Measurements from ENCODE around the gene POLR2H.

The POLR2H gene

DNA sequence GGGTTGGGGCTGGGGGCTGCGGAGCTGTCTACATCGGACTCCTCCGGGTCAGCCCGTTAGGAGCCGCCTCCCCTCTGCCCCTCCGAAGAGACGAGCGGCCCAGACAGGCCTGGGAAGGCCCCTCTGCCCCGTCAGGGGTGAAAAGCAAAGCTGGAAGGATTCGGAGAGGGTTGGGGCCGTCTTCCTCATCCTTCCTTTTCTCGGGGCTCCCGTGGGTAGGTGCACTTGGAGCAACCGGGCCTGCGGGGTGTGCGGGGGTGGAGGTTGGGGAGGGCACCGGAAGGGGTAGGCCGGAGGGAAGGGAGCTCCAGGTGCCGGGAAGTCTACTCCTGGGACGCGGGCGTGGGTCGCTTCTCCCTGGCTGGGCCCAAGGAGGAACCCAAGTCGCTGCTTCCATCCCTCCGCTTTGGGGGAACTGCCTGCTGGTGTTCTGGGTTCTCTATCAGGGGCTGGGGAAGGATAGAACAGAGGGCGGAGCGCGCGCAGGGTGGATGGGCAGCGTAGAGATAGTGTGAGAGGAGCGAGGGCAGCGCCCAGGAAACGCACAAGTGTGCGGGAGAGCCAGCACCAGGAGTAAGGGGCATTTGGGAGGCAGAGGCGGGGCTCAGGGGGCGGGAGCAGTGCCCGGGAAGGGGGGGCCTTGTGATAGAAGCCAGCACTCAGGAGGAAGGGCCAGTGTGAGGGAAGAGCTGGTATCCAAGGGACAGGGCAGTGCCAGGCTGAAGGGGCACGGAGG, 590 bp downstream of the POLR2H start:
- Histone ChIP-seq H3K27ac (ENCODE audit: low read depth, low read length) (peak overlapping the region; percentile 100), H3K4me1 (ENCODE audit: control insufficient read depth, insufficient read depth, low read length) (peaks cover 13% of the 10 kb centered on the region), H3K27me3 (ENCODE audit: control insufficient read depth, insufficient read depth, low read length) (peaks cover 17% of the 10 kb centered on the region), H3K9me3 (ENCODE audit: control insufficient read depth, insufficient read depth, low read length) (no peaks in the 10 kb centered on the region), H3K9ac (ENCODE audit: low read depth, low read length) (peak overlapping the region; percentile 55), H3K4me3 (ENCODE audit: low read depth, low read length) (peak overlapping the region; percentile 95), H3K36me3 (ENCODE audit: control insufficient read depth, insufficient read depth, low read length) (peaks cover 35% of the 10 kb centered on the region)

DNA sequence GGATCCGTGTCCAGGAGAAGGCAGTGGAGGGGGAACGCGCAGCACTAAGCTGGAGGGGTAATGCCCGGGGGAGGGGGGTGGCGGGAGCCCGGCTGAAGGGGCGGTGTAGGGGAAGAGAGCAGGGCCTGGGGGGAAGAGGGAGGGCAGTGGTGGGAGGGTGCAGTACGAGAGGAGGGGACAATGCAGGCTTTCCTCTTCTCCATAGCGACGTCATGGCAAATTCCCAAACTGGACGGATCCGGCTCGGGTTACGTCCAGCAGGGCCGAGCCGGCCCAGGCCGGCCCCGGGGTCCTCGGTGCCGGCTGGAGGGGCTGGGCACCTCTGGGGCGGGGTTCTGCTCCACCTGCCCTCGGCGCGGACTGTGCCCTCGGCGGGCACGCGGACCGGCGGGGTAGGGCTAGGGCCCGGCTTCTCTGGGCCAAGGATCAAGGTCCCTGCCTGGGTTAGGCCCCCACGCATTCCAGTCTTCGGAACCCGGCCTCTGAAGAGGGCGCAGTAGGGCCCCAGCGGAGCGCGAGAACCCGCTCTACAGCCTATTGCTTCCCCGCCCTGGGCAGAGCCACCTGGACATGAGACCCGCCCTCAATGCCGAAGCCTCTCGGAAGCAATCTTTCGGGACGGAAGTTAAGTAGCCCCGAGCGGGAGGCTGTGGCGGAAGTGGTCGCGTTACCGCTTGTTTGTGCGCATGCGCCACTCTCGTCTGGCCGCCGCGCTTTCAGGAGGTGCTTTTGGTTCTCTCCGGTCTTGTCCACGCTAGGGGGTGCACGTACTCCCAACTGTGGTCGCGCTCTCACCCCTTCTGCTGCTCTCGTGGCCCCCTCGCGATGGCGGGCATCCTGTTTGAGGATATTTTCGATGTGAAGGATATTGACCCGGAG, 1.4 kb downstream of the POLR2H start:
- peak overlapping the region; percentile 100 for H3K27ac ChIP-seq (ENCODE audit: low read depth, low read length)
- H3K9ac ChIP-seq (ENCODE audit: low read depth, low read length), result peak overlapping the region; percentile 91
- H3K4me1 ChIP-seq (ENCODE audit: control insufficient read depth, insufficient read depth, low read length), result peaks cover 13% of the 10 kb centered on the region
- peaks cover 37% of the 10 kb centered on the region for H3K36me3 ChIP-seq (ENCODE audit: control insufficient read depth, insufficient read depth, low read length)
- H3K9me3 ChIP-seq (ENCODE audit: control insufficient read depth, insufficient read depth, low read length), result no peaks in the 10 kb centered on the region
- peak overlapping the region; percentile 95 for H3K4me3 ChIP-seq (ENCODE audit: low read depth, low read length)
- H3K27me3 ChIP-seq (ENCODE audit: control insufficient read depth, insufficient read depth, low read length), result peaks cover 17% of the 10 kb centered on the region

DNA sequence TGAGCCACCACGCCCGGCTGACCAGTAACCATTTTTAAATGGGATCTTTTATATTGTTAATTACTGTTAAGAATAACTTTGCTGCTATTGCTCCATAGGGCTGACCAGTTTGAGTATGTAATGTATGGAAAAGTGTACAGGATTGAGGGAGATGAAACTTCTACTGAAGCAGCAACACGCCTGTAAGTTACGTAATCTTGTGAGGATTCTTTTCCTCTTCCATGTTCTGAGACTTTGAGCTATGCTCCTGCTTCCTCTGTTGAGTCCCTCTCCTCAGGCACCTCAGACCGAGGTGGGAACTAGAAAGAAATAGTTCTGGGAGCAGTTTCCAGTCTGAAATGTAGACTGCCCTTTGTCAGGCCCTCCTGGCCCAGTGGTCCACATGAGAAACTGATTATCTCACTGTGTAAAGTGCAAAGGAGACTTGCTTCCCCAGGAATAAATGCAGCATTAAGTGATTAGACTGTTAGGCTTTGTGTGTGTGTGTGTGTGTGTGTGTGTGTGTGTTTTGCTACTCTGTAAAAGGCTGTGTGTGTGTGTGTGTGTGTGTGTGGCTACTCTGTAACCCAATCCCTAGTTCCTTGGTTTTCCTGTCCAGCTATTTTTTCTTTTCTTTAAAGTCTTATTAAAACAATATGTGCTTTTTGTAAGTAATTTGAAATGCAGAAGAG, 5.2 kb downstream of the POLR2H start:
- no peak overlapping the region for H3K9ac ChIP-seq (ENCODE audit: low read depth, low read length)
- no peak overlapping the region for H3K27ac ChIP-seq (ENCODE audit: low read depth, low read length)
- no peaks in the 10 kb centered on the region for H3K27me3 ChIP-seq (ENCODE audit: control insufficient read depth, insufficient read depth, low read length)
- H3K4me1 ChIP-seq (ENCODE audit: control insufficient read depth, insufficient read depth, low read length), result peaks cover 11% of the 10 kb centered on the region
- no peak overlapping the region for H3K4me3 ChIP-seq (ENCODE audit: low read depth, low read length)
- H3K9me3 ChIP-seq (ENCODE audit: control insufficient read depth, insufficient read depth, low read length), result no peaks in the 10 kb centered on the region
- H3K36me3 ChIP-seq (ENCODE audit: control insufficient read depth, insufficient read depth, low read length), result peaks cover 50% of the 10 kb centered on the region

GRCh38 chr3:184368116-184368515, 6.6 kb downstream of the POLR2H start:
- no peak overlapping the region for H3K27ac ChIP-seq (ENCODE audit: low read depth, low read length)
- no peaks in the 10 kb centered on the region for H3K9me3 ChIP-seq (ENCODE audit: control insufficient read depth, insufficient read depth, low read length)
- H3K4me1 ChIP-seq (ENCODE audit: control insufficient read depth, insufficient read depth, low read length), result peaks cover 15% of the 10 kb centered on the region
- H3K36me3 ChIP-seq (ENCODE audit: control insufficient read depth, insufficient read depth, low read length), result peaks cover 50% of the 10 kb centered on the region
- H3K27me3 ChIP-seq (ENCODE audit: control insufficient read depth, insufficient read depth, low read length), result no peaks in the 10 kb centered on the region
- H3K4me3 ChIP-seq (ENCODE audit: low read depth, low read length), result no peak overlapping the region
- no peak overlapping the region for H3K9ac ChIP-seq (ENCODE audit: low read depth, low read length)

- Histone ChIP-seq H3K4me3 (ENCODE audit: low read depth, low read length) (no peak overlapping the region), H3K27ac (ENCODE audit: low read depth, low read length) (no peak overlapping the region), H3K9ac (ENCODE audit: low read depth, low read length) (no peak overlapping the region), H3K36me3 (ENCODE audit: control insufficient read depth, insufficient read depth, low read length) (peaks cover 50% of the 10 kb centered on the region), H3K27me3 (ENCODE audit: control insufficient read depth, insufficient read depth, low read length) (no peaks in the 10 kb centered on the region; the same call in 1 of the 2 replicates), H3K4me1 (ENCODE audit: control insufficient read depth, insufficient read depth, low read length) (peaks cover 15% of the 10 kb centered on the region), H3K9me3 (ENCODE audit: control insufficient read depth, insufficient read depth, low read length) (no peaks in the 10 kb centered on the region)
Observed at GRCh38 chr3:184368586-184369183, 7.2 kb downstream of the POLR2H start.

- H3K27ac ChIP-seq (ENCODE audit: low read depth, low read length), result peak overlapping the region; percentile 62
- H3K27me3 ChIP-seq (ENCODE audit: control insufficient read depth, insufficient read depth, low read length), result peaks cover 10% of the 10 kb centered on the region; the same call in 1 of the 2 replicates
- H3K4me3 ChIP-seq (ENCODE audit: low read depth, low read length), result no peak overlapping the region
- peaks cover 25% of the 10 kb centered on the region for H3K4me1 ChIP-seq (ENCODE audit: control insufficient read depth, insufficient read depth, low read length)
- H3K9me3 ChIP-seq (ENCODE audit: control insufficient read depth, insufficient read depth, low read length), result no peaks in the 10 kb centered on the region
- H3K9ac ChIP-seq (ENCODE audit: low read depth, low read length), result no peak overlapping the region
- peaks cover 33% of the 10 kb centered on the region for H3K36me3 ChIP-seq (ENCODE audit: control insufficient read depth, insufficient read depth, low read length)
Observed at GRCh38 chr3:184371570-184372018, 10.1 kb downstream of the POLR2H start.

- H3K9ac ChIP-seq (ENCODE audit: low read depth, low read length), result no peak overlapping the region
- H3K4me3 ChIP-seq (ENCODE audit: low read depth, low read length), result no peak overlapping the region
- H3K27me3 ChIP-seq (ENCODE audit: control insufficient read depth, insufficient read depth, low read length), result peaks cover 17% of the 10 kb centered on the region; the same call in 1 of the 2 replicates
- no peaks in the 10 kb centered on the region for H3K9me3 ChIP-seq (ENCODE audit: control insufficient read depth, insufficient read depth, low read length)
- no peak overlapping the region for H3K27ac ChIP-seq (ENCODE audit: low read depth, low read length)
- peaks cover 26% of the 10 kb centered on the region for H3K36me3 ChIP-seq (ENCODE audit: control insufficient read depth, insufficient read depth, low read length)
- peaks cover 27% of the 10 kb centered on the region for H3K4me1 ChIP-seq (ENCODE audit: control insufficient read depth, insufficient read depth, low read length)
Observed at GRCh38 chr3:184372296-184372821, 10.8 kb downstream of the POLR2H start.

DNA sequence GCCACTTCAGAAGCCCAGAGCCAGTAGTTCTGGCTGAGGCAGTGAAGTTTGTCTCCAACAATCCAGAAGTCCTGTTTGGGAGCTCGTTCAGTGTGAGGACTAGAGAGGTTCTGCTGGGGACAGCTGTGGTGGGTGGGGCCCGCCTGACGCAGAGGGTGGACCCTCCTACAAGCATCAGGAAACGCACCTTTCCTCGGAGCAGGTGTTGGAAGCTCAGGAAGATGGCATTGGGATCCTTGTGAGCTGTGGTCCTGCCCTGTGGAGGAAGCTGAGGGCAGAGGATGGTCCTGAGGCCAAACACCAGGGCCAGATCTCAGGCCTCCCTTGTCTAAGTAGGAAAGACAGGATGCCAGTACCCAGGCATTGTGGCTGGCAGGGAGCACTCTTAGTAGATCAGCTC, 11.4 kb downstream of the POLR2H start:
- Histone ChIP-seq H3K36me3 (ENCODE audit: control insufficient read depth, insufficient read depth, low read length) (peaks cover 22% of the 10 kb centered on the region), H3K9me3 (ENCODE audit: control insufficient read depth, insufficient read depth, low read length) (no peaks in the 10 kb centered on the region), H3K27ac (ENCODE audit: low read depth, low read length) (no peak overlapping the region), H3K4me1 (ENCODE audit: control insufficient read depth, insufficient read depth, low read length) (peaks cover 33% of the 10 kb centered on the region), H3K4me3 (ENCODE audit: low read depth, low read length) (no peak overlapping the region), H3K27me3 (ENCODE audit: control insufficient read depth, insufficient read depth, low read length) (peaks cover 23% of the 10 kb centered on the region), H3K9ac (ENCODE audit: low read depth, low read length) (no peak overlapping the region)

- Histone ChIP-seq H3K27ac (ENCODE audit: low read depth, low read length) (no peak overlapping the region), H3K9me3 (ENCODE audit: control insufficient read depth, insufficient read depth, low read length) (no peaks in the 10 kb centered on the region), H3K27me3 (ENCODE audit: control insufficient read depth, insufficient read depth, low read length) (peaks cover 28% of the 10 kb centered on the region)
Observed at GRCh38 chr3:184373422-184373821, 11.9 kb downstream of the POLR2H start.

DNA sequence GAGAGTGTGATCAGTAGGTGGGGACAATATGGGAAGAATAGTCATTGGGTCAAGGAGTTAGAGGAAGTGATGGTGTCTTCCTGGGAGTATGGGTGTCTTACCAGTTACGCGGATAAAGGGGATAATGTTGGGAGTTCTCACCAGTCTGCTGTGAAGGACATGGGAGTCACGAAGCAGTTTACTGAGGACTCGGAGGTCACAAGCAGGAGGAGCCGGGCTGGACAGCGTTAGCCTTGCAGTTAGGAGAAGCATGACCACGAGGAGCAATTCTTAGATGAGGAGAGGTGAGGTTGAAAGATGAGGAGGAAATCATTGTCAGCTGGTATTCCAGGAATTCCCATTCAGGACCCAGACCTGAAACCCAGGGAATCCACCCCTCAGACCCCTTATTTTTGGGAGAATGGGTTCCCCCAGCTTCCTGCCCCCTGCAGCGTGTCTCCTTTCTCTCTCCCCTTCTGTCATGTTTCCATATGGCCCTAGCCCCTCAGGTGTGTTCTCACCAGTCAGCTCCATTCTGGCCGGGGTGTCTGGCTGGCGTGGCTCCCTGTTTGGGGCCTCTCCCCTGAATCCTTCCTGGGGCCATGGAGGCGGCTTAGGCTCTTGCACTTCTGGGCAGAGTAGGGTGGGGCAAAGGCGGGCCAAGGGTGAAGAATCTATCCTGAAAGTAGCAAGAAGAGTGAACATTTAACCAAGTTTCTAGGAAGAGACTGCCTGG, 14.4 kb downstream of the POLR2H start:
- Histone ChIP-seq H3K9me3 (ENCODE audit: control insufficient read depth, insufficient read depth, low read length) (no peaks in the 10 kb centered on the region), H3K27ac (ENCODE audit: low read depth, low read length) (no peak overlapping the region), H3K27me3 (ENCODE audit: control insufficient read depth, insufficient read depth, low read length) (peaks cover 45% of the 10 kb centered on the region), H3K4me1 (ENCODE audit: control insufficient read depth, insufficient read depth, low read length) (peaks cover 39% of the 10 kb centered on the region), H3K36me3 (ENCODE audit: control insufficient read depth, insufficient read depth, low read length) (no peaks in the 10 kb centered on the region), H3K4me3 (ENCODE audit: low read depth, low read length) (no peak overlapping the region), H3K9ac (ENCODE audit: low read depth, low read length) (no peak overlapping the region)

More at GRCh38 chr3:184373422-184373821, 11.9 kb downstream of the POLR2H start:
- peaks cover 36% of the 10 kb centered on the region for H3K4me1 ChIP-seq (ENCODE audit: control insufficient read depth, insufficient read depth, low read length)
- no peak overlapping the region for H3K9ac ChIP-seq (ENCODE audit: low read depth, low read length)
- H3K36me3 ChIP-seq (ENCODE audit: control insufficient read depth, insufficient read depth, low read length), result peaks cover 16% of the 10 kb centered on the region
- no peak overlapping the region for H3K4me3 ChIP-seq (ENCODE audit: low read depth, low read length)
